ENCODE measurements around the gene LRMDA.

- TF ChIP-seq ATF2 (IDR thresholded peaks at IDR 0.05; ENCODE audit: low read length), result no peak
- no peak for TF ChIP-seq POLR2A (IDR thresholded peaks at IDR 0.05; ENCODE audit: control extremely low read depth in 1 of 2, low read depth in 2 of 2, low read length in 2 of 2)
Measured at GRCh38 chr10:76305930-76306615, 874.6 kb downstream of the LRMDA start.
